ENCODE data around the gene CDH11.

CDH11 gene

DNA sequence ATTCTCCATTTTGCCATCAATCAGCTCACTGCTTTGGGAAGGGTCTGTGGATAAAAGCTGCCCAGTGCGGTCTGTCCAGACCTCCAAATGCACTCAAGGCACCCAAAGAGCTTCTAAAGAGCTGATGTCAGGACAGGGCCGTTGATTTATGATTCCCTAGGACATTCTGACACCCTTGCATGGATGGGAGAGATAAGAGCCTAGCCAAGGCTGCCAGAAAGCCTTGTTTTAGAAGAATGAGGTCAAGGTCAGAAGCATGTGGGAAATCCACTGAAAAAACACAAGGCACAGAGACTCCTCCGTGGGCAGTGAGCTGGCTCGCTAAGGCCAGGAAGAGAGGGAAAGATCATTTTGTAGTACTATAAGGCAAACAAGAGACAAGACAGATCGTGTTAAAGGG is 214.0 kb downstream of the CDH11 start:
- DNase-seq (ENCODE audit: low read depth in 2 of 2), result no peak

DNA sequence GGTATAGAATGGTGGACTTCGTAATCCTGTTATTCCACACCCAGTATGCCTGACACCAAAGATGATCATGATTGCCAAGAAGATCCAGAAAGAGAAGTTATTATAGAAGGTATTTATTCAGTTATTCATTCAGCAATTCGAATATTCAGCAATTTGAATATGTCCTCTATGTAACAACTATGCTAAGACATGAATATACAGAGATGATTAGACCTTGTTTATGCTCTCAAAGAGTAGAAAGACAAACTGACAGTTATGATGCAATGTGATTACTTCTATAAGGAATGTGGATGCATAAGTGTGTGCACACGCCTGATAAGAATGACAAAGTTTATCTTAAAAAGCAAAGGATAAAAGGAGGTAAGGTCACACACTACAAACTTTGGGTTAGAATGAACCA is 218.1 kb downstream of the CDH11 start:
- DNase-seq (ENCODE audit: low read depth in 2 of 2), result no peak

DNA sequence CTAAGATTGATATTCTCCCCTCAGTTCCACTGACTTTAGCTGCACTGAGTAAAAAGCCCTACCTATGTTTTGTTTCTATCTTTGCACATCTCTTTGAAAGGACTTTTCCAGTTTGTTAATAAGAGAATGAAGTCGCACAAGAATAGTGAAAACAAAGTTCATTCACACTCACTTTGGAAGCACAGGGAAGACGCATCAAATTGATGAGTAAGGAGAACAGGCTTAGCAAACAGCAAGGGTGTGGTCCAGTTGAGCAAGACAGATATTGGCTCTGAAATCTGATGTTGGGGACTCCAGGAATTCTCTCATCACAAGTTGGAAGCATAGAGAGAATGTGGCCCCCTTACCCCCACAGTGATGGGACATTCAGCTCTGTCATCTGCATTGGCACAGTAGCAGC is 221.3 kb downstream of the CDH11 start:
- DNase-seq (ENCODE audit: low read depth in 2 of 2), result no peak

DNA sequence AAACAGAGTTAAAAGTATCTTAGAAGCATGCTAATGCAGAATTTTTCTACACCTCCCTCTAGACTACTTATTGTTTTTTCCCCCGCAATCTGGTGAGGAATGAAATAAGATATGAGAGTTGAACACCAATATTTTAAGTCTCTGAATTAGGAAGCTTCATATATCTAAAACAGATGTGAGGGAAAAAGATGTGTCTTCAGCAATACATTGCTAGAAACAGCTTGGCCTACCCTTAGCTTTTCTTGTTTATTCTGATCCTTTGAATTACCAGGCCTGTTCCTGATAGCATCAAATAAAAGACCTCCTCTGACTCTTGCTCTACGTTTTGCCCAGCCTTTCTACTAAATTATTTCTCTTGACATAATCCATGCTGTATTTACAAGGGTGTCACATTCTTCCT is 221.8 kb downstream of the CDH11 start:
- DNase-seq (ENCODE audit: low read depth in 2 of 2), result no peak

DNA sequence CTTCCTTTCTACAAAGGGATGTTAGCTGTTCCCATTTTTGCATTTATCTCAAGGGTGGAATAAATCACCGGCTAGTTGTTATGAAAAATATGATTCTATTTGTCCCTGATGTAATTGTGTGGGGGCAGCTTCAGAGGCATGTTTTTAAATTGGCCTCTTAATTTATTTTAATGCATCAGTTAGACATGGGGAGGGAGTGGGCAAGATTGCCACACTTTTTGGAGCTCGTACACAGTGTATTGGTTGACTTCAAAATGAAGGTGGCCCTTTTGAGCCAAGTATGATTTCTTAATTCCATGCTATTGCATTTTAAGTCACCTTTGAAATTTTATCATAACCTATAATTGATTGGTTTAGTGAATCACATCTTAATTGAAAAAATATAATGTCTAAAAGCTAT is 223.7 kb downstream of the CDH11 start:
- no peak for DNase-seq (ENCODE audit: low read depth in 2 of 2)
